Measurements from ENCODE around the gene PWWP2B.

The PWWP2B gene

GRCh38 chr10:132465889-132466519, 69.0 kb downstream of the PWWP2B start:
- TF ChIP-seq CTCF (IDR thresholded peaks at IDR 0.05), result no peak
- Mint-ChIP-seq H3K4me1 (peaks cover 16% of the 10 kb centered on the region), H3K36me3 (ENCODE audit: low read depth) (peaks cover 5% of the 10 kb centered on the region), H3K27ac (no peak overlapping the region), H3K27me3 (ENCODE audit: low read depth, poor library complexity) (peaks cover 4% of the 10 kb centered on the region), H3K9me3 (peaks cover 5% of the 10 kb centered on the region), H3K4me3 (no peak overlapping the region)
- DNase-seq, result peak; percentile 5

- peaks cover 18% of the 10 kb centered on the region for H3K4me1 Mint-ChIP-seq
- H3K27me3 Mint-ChIP-seq (ENCODE audit: low read depth, poor library complexity), result peaks cover 4% of the 10 kb centered on the region
- H3K9me3 Mint-ChIP-seq, result peaks cover 13% of the 10 kb centered on the region
- H3K36me3 Mint-ChIP-seq (ENCODE audit: low read depth), result peaks cover 6% of the 10 kb centered on the region
- no peak overlapping the region for H3K27ac Mint-ChIP-seq
- TF ChIP-seq CTCF (IDR thresholded peaks at IDR 0.05), result no peak
- DNase-seq, result peak; percentile 7
- H3K4me3 Mint-ChIP-seq, result no peak overlapping the region
Observed at GRCh38 chr10:132466520-132467463, 69.8 kb downstream of the PWWP2B start.

Data from nephron progenitor cell (in vitro differentiated cells).